NCI-H2171 (cell line): Measurements from ENCODE around the gene ZNF558.
"Not testable (repeated sequence)": the region's sequence is repeated elsewhere in the genome, so short reads cannot be mapped to it uniquely, and the experiment has no call there.

Experiments
- DNase-seq: peaks from one replicate; lab custom pipeline; 2025; lab: John Stamatoyannopoulos, UW

Gene ZNF558

GRCh38 chr19:8806661-8807060 lies 25.4 kb downstream of the ZNF558 start:
- DNase-seq, result no peak

- no peak for DNase-seq
These were observed 37.3 kb downstream of the ZNF558 start for GRCh38 chr19:8794823-8795222.

DNA sequence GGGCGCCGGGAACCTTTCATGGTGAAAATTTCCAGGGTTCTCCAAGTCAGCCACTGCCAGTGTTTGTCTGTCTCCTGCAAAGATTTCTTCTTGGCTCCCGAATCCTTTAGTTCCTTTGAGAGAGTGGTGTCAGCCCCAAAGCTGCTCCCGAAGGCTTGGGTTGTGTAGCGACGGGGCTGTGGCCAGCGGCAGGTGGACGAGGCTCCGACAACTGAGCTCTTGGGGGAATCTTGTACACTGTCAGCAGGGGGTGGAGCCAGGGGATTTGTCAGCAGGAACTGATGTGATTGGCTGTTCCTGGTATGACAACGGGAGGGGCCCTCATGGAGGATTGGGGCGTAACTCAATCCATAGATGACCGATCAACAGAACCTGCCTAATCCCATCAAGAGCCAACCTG lies 58.5 kb downstream of the ZNF558 start:
- DNase-seq, result not testable (repeated sequence)

DNA sequence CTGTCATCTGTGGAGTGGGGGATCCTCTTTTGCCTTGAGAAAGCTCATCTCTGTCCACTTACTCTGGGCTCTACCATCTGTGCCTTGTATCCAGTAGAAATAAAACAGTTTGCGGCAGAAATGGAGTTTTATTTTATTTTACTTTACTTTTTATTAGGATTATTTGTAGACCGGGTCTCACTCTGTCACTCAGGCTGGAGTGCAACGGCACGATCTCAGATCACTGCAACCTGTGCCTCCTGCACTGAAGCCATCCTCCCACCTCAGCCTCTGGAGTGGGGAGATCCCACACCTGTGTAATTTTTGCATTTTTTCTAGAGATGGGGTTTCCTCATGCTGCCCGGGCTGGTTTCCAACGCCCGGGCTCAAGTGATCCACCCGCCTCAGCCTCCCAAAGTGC lies 62.8 kb downstream of the ZNF558 start:
- DNase-seq, result not testable (repeated sequence)

- not testable (repeated sequence) for DNase-seq
These were observed 64.8 kb downstream of the ZNF558 start for GRCh38 chr19:8767257-8767656.
